ENCODE measurements around the gene OR51L1.

DNA sequence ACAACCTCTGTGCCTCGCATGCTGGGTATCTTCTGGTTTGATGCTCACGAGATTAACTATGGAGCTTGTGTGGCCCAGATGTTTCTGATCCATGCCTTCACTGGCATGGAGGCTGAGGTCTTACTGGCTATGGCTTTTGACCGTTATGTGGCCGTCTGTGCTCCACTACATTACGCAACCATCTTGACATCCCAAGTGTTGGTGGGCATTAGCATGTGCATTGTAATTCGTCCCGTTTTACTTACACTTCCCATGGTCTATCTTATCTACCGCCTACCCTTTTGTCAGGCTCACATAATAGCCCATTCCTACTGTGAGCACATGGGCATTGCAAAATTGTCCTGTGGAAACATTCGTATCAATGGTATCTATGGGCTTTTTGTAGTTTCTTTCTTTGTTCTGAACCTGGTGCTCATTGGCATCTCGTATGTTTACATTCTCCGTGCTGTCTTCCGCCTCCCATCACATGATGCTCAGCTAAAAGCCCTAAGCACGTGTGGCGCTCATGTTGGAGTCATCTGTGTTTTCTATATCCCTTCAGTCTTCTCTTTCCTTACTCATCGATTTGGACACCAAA is 52.2 kb downstream of the OR51L1 start:
- no peak for TF ChIP-seq ZFP3 (CRISPR knock-in tag; IDR thresholded peaks at IDR 0.05)
- no peak for TF ChIP-seq ZNF70 (CRISPR knock-in tag; IDR thresholded peaks at IDR 0.05)
- TF ChIP-seq CSDC2 (CRISPR knock-in tag; IDR thresholded peaks at IDR 0.05) = no peak
- TF ChIP-seq PPARA (CRISPR knock-in tag; IDR thresholded peaks at IDR 0.05; ENCODE audit: borderline replicate concordance) = no peak
- TF ChIP-seq ZFP30 (CRISPR knock-in tag; IDR thresholded peaks at IDR 0.05) = no peak
- TF ChIP-seq, protein P1, sequence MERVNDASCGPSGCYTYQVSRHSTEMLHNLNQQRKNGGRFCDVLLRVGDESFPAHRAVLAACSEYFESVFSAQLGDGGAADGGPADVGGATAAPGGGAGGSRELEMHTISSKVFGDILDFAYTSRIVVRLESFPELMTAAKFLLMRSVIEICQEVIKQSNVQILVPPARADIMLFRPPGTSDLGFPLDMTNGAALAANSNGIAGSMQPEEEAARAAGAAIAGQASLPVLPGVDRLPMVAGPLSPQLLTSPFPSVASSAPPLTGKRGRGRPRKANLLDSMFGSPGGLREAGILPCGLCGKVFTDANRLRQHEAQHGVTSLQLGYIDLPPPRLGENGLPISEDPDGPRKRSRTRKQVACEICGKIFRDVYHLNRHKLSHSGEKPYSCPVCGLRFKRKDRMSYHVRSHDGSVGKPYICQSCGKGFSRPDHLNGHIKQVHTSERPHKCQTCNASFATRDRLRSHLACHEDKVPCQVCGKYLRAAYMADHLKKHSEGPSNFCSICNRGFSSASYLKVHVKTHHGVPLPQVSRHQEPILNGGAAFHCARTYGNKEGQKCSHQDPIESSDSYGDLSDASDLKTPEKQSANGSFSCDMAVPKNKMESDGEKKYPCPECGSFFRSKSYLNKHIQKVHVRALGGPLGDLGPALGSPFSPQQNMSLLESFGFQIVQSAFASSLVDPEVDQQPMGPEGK (CRISPR knock-in tag; IDR thresholded peaks at IDR 0.05; ENCODE audit: borderline replicate concordance) = no peak
- no peak for TF ChIP-seq OSR1 (CRISPR knock-in tag; IDR thresholded peaks at IDR 0.05)
- TF ChIP-seq TOX (CRISPR knock-in tag; IDR thresholded peaks at IDR 0.05; ENCODE audit: borderline replicate concordance) = no peak
- TF ChIP-seq SNAI2 (CRISPR knock-in tag; IDR thresholded peaks at IDR 0.05) = no peak
